ENCODE data around the gene MRRF.

Gene MRRF

GRCh38 chr9:122314165-122314564 is 49.5 kb downstream of the MRRF start:
- TF ChIP-seq CTCF (IDR thresholded peaks at IDR 0.05; ENCODE audit: insufficient read depth, low read length) (no peak), POLR2AphosphoS5 (IDR thresholded peaks at IDR 0.05; ENCODE audit: low read depth) (no peak), REST (IDR thresholded peaks at IDR 0.05; ENCODE audit: insufficient replicate concordance, low read depth) (no peak), SPI1 (IDR thresholded peaks at IDR 0.05; ENCODE audit: borderline replicate concordance, low read depth) (no peak), GABPA (IDR thresholded peaks at IDR 0.05; ENCODE audit: low read depth) (no peak)
- Histone ChIP-seq H3K27ac (replicated peaks) (no peak overlapping the region), H3K27me3 (ENCODE audit: insufficient read depth, poor library complexity, severe bottlenecking) (no peaks in the 10 kb centered on the region), H3K4me3 (replicated peaks; ENCODE audit: insufficient read depth, low read length) (no peak overlapping the region)
- DNase-seq (ENCODE audit: low read depth in 1 of 2, low spot score in 1 of 2) = no peak

GRCh38 chr9:122315534-122315933 is 50.9 kb downstream of the MRRF start:
- no peak overlapping the region for H3K4me3 ChIP-seq (replicated peaks; ENCODE audit: insufficient read depth, low read length)
- TF ChIP-seq REST (IDR thresholded peaks at IDR 0.05; ENCODE audit: insufficient replicate concordance, low read depth) = no peak
- TF ChIP-seq SPI1 (IDR thresholded peaks at IDR 0.05; ENCODE audit: borderline replicate concordance, low read depth) = no peak
- TF ChIP-seq GABPA (IDR thresholded peaks at IDR 0.05; ENCODE audit: low read depth) = no peak
- no peak for TF ChIP-seq CTCF (IDR thresholded peaks at IDR 0.05; ENCODE audit: insufficient read depth, low read length)
- TF ChIP-seq POLR2AphosphoS5 (IDR thresholded peaks at IDR 0.05; ENCODE audit: low read depth) = no peak
- no peak overlapping the region for H3K27ac ChIP-seq (replicated peaks)
- H3K27me3 ChIP-seq (ENCODE audit: insufficient read depth, poor library complexity, severe bottlenecking) = no peaks in the 10 kb centered on the region
- no peak for DNase-seq (ENCODE audit: low read depth in 1 of 2, low spot score in 1 of 2)

DNA sequence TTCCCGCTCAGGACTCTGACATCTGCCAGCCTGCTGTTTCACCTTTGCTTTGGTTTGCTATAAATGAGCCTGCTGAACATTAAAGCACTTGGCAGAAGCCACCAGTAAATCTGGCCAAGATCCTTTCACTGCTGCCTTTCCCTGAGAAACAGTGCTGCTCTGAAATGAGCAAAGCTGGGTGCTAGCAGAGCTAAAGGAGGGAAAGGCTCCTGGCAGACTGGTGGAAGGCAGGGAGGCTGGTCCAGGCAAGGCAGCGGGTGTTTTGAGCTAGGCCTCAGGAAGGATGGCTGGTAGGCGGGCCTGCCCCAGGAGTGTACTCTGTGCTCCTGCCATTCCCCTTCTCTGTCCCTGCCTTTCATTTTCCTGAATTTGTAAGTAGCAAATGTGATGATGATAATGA is 53.6 kb downstream of the MRRF start:
- H3K4me3 ChIP-seq (replicated peaks; ENCODE audit: insufficient read depth, low read length) = no peak overlapping the region
- TF ChIP-seq REST (IDR thresholded peaks at IDR 0.05; ENCODE audit: insufficient replicate concordance, low read depth) (no peak), GABPA (IDR thresholded peaks at IDR 0.05; ENCODE audit: low read depth) (no peak), SPI1 (IDR thresholded peaks at IDR 0.05; ENCODE audit: borderline replicate concordance, low read depth) (no peak), POLR2AphosphoS5 (IDR thresholded peaks at IDR 0.05; ENCODE audit: low read depth) (no peak), CTCF (IDR thresholded peaks at IDR 0.05; ENCODE audit: insufficient read depth, low read length) (no peak)
- H3K27me3 ChIP-seq (ENCODE audit: insufficient read depth, poor library complexity, severe bottlenecking) = no peaks in the 10 kb centered on the region
- no peak overlapping the region for H3K27ac ChIP-seq (replicated peaks)
- DNase-seq (ENCODE audit: low read depth in 1 of 2, low spot score in 1 of 2) = no peak
